ENCODE measurements around the gene ITPRID2. TPM values are rescaled to one million over a fixed set of nuclear protein-coding genes. Genes with fewer than 3 reads are reported as not detected.

Gene ITPRID2
- total RNA-seq, 2 experiments from 2014 or later, result 34.9 to 51.8 TPM

DNA sequence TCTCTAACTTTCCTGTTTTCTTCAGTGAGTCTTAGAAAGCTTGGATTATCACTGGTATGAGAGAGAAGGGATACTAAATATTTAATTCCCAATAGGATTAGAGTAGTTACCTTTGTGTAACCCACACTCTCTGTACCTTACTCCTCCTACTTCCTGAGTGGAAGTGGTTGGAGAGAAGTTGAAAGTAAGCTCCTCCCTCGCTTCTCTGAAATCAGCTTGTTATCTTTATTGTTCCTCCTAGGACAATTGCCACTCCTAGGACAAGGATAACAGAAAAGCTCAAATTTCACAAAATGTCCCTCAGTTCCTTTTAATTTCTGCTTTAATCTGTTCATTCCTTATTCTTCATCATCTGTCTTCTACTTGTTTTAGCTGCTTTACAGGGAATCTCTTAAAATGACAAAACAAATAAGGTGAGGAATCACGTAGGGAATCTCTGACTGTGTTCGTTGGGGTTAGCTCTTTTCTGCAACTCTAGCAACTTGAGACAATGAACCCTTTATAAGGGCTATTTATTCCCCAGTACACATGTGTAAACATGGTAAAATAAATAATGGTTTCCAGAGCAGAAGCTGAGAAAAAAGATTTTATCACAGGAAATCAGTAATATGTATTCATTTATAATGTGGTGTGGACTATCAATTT lies 8.6 kb downstream of the ITPRID2 start:
- intact Hi-C loops (cut with DNase I, micrococcal nuclease), result loop anchor here (10.0 kb wide), 2 partner anchors 795 to 825 kb away; no protein-coding TSS in a partner anchor
- H3K4me3 Mint-ChIP-seq, result no peak overlapping the region
- POLR2A ChIA-PET, result no interaction called here
- H3K27me3 Mint-ChIP-seq, result no peaks in the 10 kb centered on the region
- ATAC-seq (no peak), DNase-seq (no peak)
- no peak overlapping the region for H3K27ac Mint-ChIP-seq
- peaks cover 24% of the 10 kb centered on the region for H3K4me1 Mint-ChIP-seq
- CTCF ChIA-PET, result interaction anchor here (0.6 to 1.5 kb wide), 3 partner anchors 11 to 157 kb away, joined by 3 to 4 read pairs (median 4); no protein-coding TSS in a partner anchor
- no peaks in the 10 kb centered on the region for H3K9me3 Mint-ChIP-seq (ENCODE audit: low read depth)
- H3K36me3 Mint-ChIP-seq (ENCODE audit: low read depth), result peaks cover 44% of the 10 kb centered on the region

DNA sequence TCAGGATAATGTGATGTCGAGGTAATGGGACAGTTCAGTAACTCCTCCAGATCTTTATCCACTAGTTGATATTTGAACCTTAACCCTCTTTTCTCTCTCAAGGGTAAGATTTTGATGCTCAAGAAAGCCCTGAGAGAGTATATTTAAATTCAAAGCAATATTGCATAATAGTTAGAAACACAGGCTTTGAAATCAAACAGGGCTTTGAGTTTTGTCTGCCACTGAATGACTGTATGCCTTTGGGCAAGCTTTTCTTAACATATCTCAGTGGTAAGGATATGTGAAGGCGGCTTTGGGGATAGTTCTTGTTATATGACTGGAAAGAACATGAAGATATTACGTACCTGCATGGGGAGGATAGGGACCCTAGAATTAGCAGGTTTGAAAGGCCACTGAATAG lies 11.1 kb downstream of the ITPRID2 start:
- ChIA-PET CTCF (interaction anchor here (1.0 to 2.1 kb wide), 4 partner anchors 7 to 52 kb away, joined by 3 to 9 read pairs (median 4); no protein-coding TSS in a partner anchor), POLR2A (no interaction called here)
- no peak overlapping the region for H3K4me3 Mint-ChIP-seq
- H3K36me3 Mint-ChIP-seq (ENCODE audit: low read depth), result peaks cover 42% of the 10 kb centered on the region
- no peak overlapping the region for H3K27ac Mint-ChIP-seq
- intact Hi-C loops (cut with DNase I, micrococcal nuclease), result loop anchor here (10.0 kb wide), 2 partner anchors 798 to 828 kb away; no protein-coding TSS in a partner anchor
- no peaks in the 10 kb centered on the region for H3K9me3 Mint-ChIP-seq (ENCODE audit: low read depth)
- peaks cover 19% of the 10 kb centered on the region for H3K4me1 Mint-ChIP-seq
- no peak for DNase-seq
- ATAC-seq, result no peak
- no peaks in the 10 kb centered on the region for H3K27me3 Mint-ChIP-seq

DNA sequence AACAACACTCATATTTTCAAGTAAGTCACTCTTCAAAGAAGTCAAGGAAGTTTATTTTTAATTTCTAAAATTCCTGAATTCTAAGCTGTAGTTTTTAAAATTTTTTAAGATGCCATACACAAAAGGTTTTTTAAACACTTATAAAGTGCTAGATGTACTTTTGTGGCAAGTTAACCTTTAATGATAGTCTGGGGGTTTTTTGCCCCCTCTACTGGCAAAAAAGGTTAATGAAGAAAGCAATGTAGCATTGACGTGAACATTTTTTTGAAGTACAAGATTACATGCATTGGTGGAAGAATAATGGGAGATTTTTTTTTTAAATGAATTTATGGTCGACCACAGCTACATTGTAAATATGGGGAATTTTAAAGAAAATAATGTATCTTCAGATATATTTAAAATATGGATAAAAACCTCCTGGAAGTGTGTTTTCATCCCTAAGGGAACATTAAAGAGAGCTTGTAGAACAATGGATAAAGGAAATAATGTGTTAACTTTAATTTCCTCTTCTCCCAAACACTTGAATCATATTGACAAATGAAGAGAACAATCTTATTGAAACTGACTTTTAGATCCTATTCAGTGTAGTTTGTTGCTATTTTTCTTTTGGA lies 12.6 kb downstream of the ITPRID2 start:
- DNase-seq (no peak), ATAC-seq (no peak)
- Mint-ChIP-seq H3K4me3 (no peak overlapping the region), H3K4me1 (peaks cover 21% of the 10 kb centered on the region), H3K36me3 (ENCODE audit: low read depth) (peaks cover 45% of the 10 kb centered on the region), H3K27ac (no peak overlapping the region), H3K27me3 (no peaks in the 10 kb centered on the region), H3K9me3 (ENCODE audit: low read depth) (no peaks in the 10 kb centered on the region)
- intact Hi-C loops (cut with DNase I, micrococcal nuclease), result loop anchor here (1.0 to 10.0 kb wide), 3 partner anchors 161 to 829 kb away; no protein-coding TSS in a partner anchor
- ChIA-PET POLR2A (no interaction called here), CTCF (interaction anchor here (0.7 to 3.0 kb wide), 11 partner anchors 9 to 763 kb away, joined by 3 to 24 read pairs (median 4); no protein-coding TSS in a partner anchor)

DNA sequence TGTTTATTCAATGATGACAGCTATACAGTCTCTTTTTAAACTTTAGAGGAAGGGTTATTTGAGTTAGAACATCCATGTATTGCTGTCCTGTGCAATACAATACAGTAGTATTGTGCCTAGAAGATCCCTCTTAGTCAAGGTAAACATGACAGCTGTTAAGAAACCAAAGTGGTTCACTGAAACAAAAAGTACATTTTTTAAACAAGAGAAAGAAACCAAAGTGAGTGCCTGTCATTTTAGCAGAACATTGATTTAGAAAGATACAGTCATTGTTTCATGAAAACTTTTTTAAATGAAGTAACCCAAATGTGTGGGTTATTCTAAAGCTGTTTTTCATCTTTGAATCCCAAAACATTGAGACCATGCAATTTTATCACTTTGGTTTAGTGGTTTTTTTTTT lies 15.5 kb downstream of the ITPRID2 start:
- H3K4me3 Mint-ChIP-seq, result no peak overlapping the region
- H3K27me3 Mint-ChIP-seq, result no peaks in the 10 kb centered on the region
- DNase-seq (no peak), ATAC-seq (peak; percentile 88)
- H3K36me3 Mint-ChIP-seq (ENCODE audit: low read depth), result peaks cover 30% of the 10 kb centered on the region
- H3K9me3 Mint-ChIP-seq (ENCODE audit: low read depth), result no peaks in the 10 kb centered on the region
- POLR2A ChIA-PET, result interaction anchor here (0.7 kb wide), 1 partner anchor 745 kb away, joined by 3 read pairs; no protein-coding TSS in a partner anchor
- H3K4me1 Mint-ChIP-seq, result peaks cover 12% of the 10 kb centered on the region
- CTCF ChIA-PET, result interaction anchor here (1.2 to 1.5 kb wide), 4 partner anchors 14 to 164 kb away, joined by 3 to 8 read pairs (median 6); no protein-coding TSS in a partner anchor
- intact Hi-C loops (cut with DNase I, micrococcal nuclease), result loop anchor here (5.0 to 10.0 kb wide), 4 partner anchors 115 to 832 kb away; no protein-coding TSS in a partner anchor
- no peak overlapping the region for H3K27ac Mint-ChIP-seq

DNA sequence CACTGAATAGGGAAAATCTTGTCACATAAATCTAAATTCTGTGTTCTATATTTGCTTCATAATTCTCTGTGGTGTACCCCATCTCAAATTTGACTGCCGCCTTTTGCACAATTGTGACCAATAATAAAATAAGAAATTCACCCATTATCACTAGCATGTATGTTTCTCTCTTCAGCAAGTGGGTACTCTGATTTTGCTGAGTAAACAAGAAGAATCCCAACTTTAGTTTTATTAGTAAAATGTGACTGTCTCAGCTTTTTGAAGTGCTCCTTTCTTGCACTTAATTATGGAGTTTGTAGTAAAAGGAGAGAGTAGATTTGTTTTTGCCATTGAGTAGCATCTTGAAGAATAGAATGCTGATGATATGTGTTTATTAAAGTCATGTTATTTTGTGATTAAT lies 16.1 kb downstream of the ITPRID2 start:
- DNase-seq, result no peak
- H3K9me3 Mint-ChIP-seq (ENCODE audit: low read depth), result no peaks in the 10 kb centered on the region
- ATAC-seq, result no peak
- ChIA-PET CTCF (interaction anchor here (1.2 to 1.5 kb wide), 4 partner anchors 15 to 165 kb away, joined by 3 to 8 read pairs (median 6); no protein-coding TSS in a partner anchor), POLR2A (no interaction called here)
- H3K27ac Mint-ChIP-seq, result no peak overlapping the region
- H3K4me1 Mint-ChIP-seq, result peaks cover 12% of the 10 kb centered on the region
- no peak overlapping the region for H3K4me3 Mint-ChIP-seq
- intact Hi-C loops (cut with DNase I, micrococcal nuclease), result loop anchor here (5.0 to 10.0 kb wide), 4 partner anchors 115 to 833 kb away; no protein-coding TSS in a partner anchor
- H3K27me3 Mint-ChIP-seq, result no peaks in the 10 kb centered on the region
- H3K36me3 Mint-ChIP-seq (ENCODE audit: low read depth), result peaks cover 28% of the 10 kb centered on the region

DNA sequence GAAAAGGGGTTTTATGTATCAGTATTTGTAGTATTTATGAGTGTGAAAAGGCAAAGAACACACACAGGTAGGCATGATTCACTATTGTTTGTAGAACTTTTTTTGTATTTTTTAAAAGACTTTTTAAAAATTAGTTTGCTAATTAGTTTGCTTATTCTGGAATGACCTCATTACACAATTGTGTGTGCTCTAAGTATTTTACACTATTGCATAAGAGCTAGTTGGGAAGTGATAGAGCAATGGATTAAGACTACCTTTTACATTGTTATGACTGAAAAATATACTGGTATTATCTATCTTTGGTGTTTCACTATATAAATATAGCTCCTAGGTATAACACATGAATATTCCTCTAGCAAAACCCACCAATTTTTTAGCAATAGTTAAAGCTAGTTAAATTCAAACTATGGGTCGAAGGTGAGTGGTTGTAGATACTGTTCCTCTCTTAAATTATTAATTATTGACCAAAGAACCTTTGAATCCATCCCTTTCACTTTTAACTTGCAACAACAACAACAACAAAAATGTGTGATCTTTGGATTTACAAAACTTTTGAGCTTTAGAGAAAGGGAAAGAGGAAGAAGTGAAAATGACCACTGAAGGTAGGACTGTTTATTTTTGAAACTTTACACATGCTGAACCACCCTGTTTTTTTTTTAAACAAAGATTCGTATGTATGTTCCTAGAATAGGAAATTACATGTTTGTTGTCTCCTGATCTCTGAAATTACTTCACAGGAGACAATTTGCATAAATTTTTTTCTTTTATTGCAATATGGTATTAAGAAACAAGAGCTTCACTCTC lies 18.7 kb downstream of the ITPRID2 start:
- CTCF ChIA-PET, result interaction anchor here (0.7 to 1.9 kb wide), 5 partner anchors 13 to 424 kb away, joined by 3 to 7 read pairs (median 4); no protein-coding TSS in a partner anchor
- peaks cover 9% of the 10 kb centered on the region for H3K4me1 Mint-ChIP-seq

DNA sequence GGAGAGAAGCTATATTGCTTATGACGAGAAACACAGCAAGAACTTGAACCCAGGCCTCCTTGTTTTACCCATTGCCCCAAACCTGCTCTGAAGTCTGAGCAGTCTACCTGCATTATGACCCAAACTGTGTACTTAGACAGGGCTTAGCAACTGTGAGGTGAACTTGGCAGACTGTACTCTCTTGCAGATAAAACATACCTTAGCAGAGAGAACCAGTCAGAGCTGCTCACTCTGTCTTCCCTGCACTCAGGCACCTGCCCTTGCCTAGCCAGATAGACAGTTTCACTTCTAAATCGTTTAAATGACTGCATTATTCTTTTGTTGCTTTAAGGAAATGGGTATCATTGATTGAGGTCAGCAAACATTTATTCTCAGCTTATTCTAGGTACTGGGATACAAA lies 20.3 kb downstream of the ITPRID2 start:
- H3K27me3 Mint-ChIP-seq, result no peaks in the 10 kb centered on the region
- intact Hi-C loops (cut with DNase I, micrococcal nuclease), result no loop called here
- no peak for DNase-seq

More for the DNA sequence above, 18.7 kb downstream of the ITPRID2 start:
- ATAC-seq, result no peak
- H3K9me3 Mint-ChIP-seq (ENCODE audit: low read depth), result no peaks in the 10 kb centered on the region
- H3K27ac Mint-ChIP-seq, result no peak overlapping the region
- no peak for DNase-seq
- peaks cover 33% of the 10 kb centered on the region for H3K36me3 Mint-ChIP-seq (ENCODE audit: low read depth)
- no peak overlapping the region for H3K4me3 Mint-ChIP-seq
- intact Hi-C loops (cut with DNase I, micrococcal nuclease), result no loop called here
- POLR2A ChIA-PET, result no interaction called here
- no peaks in the 10 kb centered on the region for H3K27me3 Mint-ChIP-seq

DNA sequence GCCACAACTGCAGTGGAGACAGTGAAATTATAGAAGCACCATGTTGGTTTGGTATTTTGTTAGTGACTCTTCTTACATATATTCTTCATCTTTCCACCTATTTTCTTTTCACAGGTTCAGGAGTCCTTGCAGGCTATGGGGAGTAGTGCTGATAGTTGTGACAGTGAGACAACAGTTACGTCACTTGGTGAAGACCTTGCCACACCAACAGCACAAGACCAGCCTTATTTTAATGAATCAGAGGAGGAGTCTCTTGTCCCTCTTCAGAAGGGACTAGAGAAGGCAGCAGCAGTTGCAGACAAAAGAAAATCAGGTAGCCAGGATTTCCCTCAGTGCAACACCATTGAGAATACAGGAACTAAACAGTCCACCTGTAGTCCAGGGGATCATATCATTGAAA lies 23.6 kb downstream of the ITPRID2 start:
- CTCF ChIA-PET, result no interaction called here
- ATAC-seq (no peak), DNase-seq (no peak)
- Mint-ChIP-seq H3K4me3 (no peak overlapping the region), H3K9me3 (ENCODE audit: low read depth) (no peaks in the 10 kb centered on the region), H3K27ac (no peak overlapping the region), H3K36me3 (ENCODE audit: low read depth) (peaks cover 52% of the 10 kb centered on the region), H3K4me1 (no peaks in the 10 kb centered on the region), H3K27me3 (no peaks in the 10 kb centered on the region)
- POLR2A ChIA-PET, result no interaction called here
- intact Hi-C loops (cut with DNase I, micrococcal nuclease), result no loop called here

More for the DNA sequence above, 20.3 kb downstream of the ITPRID2 start:
- Mint-ChIP-seq H3K4me3 (no peak overlapping the region), H3K9me3 (ENCODE audit: low read depth) (no peaks in the 10 kb centered on the region), H3K4me1 (peaks cover 5% of the 10 kb centered on the region), H3K27ac (no peak overlapping the region), H3K36me3 (ENCODE audit: low read depth) (peaks cover 42% of the 10 kb centered on the region)
- ChIA-PET POLR2A (no interaction called here), CTCF (no interaction called here)
- no peak for ATAC-seq

DNA sequence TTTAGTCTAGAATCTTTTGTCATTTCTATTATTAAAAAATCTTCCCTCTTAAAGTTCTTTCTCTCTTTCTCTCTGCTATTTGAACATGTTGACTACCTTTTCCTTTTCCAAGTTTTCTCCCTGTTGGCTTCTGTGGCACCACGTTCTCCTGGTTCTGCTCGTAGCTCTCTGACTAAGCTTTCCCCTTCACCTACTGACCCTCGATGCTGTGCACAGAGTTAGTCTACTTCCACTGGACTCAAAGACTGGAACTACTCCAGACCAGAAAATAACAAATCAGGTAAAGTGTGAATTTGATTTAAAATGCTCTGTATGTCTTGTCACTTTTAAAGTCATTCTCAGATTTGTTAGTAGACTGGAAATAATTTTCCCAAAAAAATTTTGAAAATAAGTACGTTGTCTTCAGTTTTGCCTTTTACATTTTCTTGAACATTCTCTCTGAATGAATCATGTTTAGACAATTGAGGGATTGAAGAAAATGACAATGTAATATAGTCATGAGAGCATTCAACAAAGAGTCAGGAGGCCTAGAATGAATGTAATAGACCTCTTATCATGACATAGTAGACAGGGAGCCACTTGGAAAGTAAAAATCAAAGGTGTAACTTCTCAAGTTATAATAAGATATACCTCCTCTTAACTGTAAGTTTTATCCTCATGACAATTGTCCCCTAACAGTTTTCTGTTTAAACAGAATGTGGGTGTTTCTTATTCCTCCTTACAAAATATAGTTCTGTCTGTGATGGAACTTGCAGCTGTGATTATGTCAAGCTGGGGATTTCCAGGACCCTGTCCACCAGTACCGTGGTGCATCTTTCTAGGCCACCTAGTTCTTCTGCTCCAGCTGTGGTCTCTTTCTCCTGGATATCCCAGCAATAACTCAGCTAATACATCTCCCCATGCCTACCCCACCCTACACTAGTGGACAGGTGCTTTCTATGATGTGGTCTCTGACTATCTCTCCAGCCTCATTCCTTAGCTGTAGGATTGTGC lies 25.5 kb downstream of the ITPRID2 start:
- no peak for DNase-seq
- no peak for ATAC-seq
- Mint-ChIP-seq H3K4me3 (no peak overlapping the region), H3K27me3 (no peaks in the 10 kb centered on the region), H3K36me3 (ENCODE audit: low read depth) (peaks cover 49% of the 10 kb centered on the region), H3K9me3 (ENCODE audit: low read depth) (no peaks in the 10 kb centered on the region), H3K4me1 (no peaks in the 10 kb centered on the region), H3K27ac (no peak overlapping the region)
- CTCF ChIA-PET, result interaction anchor here (0.7 to 1.0 kb wide), 2 partner anchors 96 to 402 kb away, joined by 3 to 4 read pairs; no protein-coding TSS in a partner anchor
- intact Hi-C loops (cut with DNase I, micrococcal nuclease), result no loop called here
- POLR2A ChIA-PET, result no interaction called here

DNA sequence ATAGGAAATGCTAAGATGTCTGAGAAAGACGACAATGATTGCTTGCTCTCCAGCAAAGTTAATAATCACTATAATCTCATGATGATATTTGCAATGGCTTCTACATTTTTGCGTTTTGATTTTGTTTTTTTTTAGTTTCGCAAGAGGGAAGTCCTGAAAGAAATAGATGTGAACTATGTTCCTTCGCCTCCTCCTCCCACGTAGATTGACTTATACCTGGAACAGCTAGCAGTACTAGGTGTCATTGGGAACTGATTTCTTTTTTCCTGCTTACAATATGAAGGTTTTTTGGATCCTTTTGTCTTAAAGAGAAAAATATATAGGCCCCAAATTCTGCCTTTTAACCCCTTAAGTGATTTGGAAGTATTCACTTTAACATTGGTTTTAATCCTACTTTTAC lies 26.7 kb downstream of the ITPRID2 start:
- no peak for DNase-seq
- Mint-ChIP-seq H3K36me3 (ENCODE audit: low read depth) (peaks cover 50% of the 10 kb centered on the region), H3K27ac (no peak overlapping the region), H3K9me3 (ENCODE audit: low read depth) (no peaks in the 10 kb centered on the region), H3K4me3 (no peak overlapping the region), H3K4me1 (no peaks in the 10 kb centered on the region), H3K27me3 (no peaks in the 10 kb centered on the region)
- CTCF ChIA-PET, result interaction anchor here (0.6 kb wide), 1 partner anchor 1911 kb away, joined by 4 read pairs; the partner anchor contains the start of gene CWC22
- POLR2A ChIA-PET, result no interaction called here
- intact Hi-C loops (cut with DNase I, micrococcal nuclease), result no loop called here
- ATAC-seq, result no peak

Measured in activated CD4-positive, alpha-beta T cell treated with anti-CD3 and anti-CD28 coated beads for 36 hours (primary cell).